DLD1 (cell line): ENCODE measurements around the gene ZNF530.

Source experiments
- in situ Hi-C: cut with HindIII; loops from 2 replicates; pipeline ENCODE4 v1.10.0; 2017; ENCODE audit warnings: low sequenced_read_pairs

ZNF530 gene

DNA sequence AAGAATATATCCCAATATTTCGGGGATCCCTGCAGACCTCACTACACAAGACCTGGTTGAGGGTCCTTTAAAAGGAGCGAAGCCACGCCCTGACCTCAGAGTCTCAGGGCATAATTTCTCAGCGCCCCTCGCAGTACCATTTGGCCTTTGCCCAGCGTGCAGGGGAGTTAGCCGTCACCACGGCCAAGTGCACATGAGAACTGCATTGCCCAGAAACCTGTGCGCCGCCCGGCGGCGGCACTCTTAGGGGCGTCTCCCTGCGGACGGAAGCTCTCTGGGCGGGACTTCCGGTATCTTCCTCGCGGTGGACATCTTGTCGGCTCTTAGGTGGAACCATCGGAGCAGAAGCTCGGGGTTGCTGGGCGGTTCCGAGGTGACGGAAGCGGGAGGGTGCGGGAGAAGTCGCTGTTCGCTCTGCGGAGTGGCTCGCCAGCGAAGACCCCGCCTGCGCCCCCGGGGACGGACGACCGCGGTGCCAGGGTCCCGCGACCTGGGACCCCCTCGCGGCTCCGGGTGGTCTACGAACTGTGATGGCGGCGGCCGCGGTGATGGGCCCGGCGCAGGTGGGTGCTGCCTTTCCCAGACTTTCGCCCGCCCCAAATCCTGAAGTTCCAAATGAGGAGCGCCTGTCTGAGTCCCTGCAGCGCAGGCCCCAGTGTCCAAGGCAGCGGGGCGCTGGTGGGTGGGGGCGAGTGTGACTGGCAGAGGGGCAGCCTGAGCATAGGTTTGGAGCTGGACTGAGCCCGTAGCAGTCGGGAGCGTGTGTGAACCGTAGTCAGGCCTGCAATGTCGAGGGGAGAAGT is 14.5 kb downstream of the ZNF530 start, which contains the start of gene ZNF134:
TSS of gene ZNF134 (plus strand) at position 302 of the 803 bp plus-strand sequence. CDS start 5,227 bp downstream, outside the sequence.
- in situ Hi-C loops, result no loop called here

DNA sequence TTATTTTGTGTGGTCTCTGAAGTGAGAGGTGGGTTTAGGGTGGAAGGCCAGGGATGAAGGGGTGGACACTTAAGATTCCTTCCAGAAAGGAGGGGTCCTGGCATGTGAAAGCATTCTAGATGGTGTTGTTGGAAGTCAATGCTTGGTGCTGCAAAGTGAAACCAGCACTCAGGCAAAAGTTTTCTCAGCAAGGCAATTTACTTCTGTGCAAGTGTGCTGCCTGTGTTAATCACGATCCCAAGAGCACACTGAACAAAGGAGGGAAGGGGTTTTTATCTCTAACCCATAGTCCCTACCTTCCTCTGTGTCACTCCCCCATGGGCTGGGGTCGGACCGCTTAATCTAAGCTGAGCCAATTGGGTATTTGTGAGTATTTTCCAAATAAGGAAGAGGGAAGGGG is 15.7 kb downstream of the ZNF530 start:
- in situ Hi-C loops, result no loop called here

DNA sequence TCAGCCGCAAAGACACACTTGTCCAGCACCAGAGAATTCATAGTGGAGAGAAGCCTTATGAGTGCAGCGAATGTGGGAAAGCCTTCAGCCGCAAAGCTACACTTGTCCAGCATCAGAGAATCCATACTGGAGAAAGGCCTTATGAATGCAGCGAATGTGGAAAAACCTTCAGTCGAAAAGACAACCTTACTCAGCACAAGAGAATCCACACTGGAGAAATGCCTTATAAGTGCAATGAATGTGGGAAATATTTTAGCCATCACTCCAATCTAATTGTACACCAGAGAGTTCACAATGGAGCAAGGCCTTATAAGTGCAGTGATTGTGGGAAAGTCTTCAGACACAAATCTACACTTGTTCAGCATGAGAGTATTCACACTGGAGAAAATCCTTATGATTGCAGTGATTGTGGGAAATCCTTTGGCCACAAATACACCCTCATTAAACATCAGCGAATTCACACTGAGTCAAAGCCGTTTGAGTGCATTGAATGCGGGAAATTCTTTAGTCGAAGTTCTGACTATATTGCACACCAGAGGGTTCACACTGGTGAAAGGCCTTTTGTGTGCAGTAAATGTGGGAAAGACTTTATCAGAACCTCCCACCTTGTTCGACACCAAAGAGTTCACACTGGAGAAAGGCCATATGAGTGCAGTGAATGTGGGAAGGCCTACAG is 21.1 kb downstream of the ZNF530 start:
- in situ Hi-C loops, result no loop called here

DNA sequence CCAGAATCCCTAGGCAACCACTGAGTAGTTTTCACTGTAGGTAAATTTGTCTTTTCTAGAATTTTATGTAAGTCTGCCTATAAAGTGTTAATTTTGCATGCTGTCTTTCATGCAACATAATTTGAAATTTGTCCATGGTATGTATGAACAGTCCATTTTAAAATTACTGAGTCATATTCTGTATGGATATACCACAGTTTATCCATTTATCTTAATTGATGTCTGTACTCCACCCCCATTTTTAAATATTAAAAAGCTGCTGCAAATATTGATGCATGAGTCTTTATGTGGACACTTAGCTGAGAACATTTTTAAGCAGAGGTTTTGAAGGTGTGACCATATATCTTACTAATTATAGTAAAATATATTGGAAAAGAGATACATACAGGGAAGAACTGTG is 23.4 kb downstream of the ZNF530 start:
- in situ Hi-C loops, result no loop called here

DNA sequence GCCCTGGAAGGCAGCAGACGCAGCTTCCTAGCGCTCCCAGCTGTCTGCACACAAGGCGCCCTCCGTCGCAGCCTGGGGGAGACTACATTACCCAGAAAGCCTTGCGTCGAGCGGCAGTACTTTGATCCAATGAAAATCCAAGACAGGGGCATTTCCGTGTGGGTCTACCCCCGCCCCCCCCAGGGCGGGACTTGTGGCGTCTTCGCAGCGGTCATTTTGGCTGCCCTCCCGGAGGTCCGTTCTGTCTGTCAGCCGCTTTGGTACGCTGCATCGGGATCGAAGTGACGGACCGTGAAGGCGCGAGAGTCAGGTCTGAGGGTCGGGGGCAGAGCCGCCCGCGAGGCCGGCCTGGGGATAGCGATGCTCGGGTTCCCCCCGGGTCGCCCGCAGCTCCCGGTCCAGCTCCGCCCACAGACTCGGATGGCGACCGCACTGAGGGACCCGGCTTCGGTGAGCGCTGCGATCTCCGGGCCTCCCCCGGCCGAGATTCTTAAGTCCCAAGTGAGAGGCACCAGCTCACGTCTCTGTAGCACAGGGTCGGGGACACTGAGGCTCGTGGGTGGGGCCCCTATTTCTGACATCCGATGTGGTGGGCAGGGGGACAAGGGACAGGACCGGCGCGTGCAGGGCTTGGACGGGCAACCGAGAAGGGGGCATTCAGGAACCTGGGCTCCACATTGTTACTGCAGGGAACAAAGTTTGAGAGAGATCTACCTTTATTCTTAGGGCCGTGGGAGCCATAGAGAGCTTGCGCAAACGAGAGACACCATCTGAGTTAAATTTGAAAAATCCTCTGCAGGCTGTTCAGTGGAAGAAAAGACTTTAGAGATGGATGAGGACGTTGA is 33.5 kb downstream of the ZNF530 start, which contains the start of gene ZNF211:
TSS of gene ZNF211 (plus strand) at position 182 of the 845 bp plus-strand sequence. CDS start at position 361, 179 bp downstream.
- in situ Hi-C loops, result no loop called here

DNA sequence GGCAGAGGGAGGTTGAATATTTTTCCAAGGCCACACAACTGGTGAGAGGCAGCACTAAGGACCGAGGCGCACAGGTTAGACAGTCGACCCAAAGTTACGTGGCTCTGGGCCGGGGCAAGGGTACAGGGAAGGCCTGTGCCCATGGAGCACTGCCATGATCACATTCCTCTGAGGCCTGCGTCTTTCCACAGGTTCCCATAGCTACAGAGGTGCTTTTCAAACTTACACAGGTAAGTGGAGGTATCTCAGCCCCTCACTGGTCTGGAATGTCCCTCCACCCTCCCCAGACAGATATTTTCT is 34.1 kb downstream of the ZNF530 start:
- in situ Hi-C loops, result no loop called here

DNA sequence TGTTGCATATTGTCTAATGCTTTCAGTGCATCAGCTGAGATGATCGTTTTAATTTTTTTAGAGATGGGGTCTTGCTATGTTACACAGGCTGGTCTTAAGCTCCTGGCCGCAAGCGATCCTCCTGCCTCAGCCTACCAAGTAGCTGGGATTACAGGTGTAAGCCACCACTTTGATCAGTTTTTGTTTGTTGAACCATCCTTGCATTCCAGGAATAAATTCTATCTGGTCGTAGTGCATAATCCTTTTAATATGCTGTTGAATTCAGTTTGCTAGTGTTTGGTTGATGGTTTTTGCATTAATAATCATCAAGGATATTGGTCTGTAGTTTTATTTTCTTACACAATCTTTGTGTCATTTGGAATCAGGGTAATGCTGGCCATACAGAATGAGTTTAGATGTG is 37.7 kb downstream of the ZNF530 start:
- in situ Hi-C loops, result no loop called here

DNA sequence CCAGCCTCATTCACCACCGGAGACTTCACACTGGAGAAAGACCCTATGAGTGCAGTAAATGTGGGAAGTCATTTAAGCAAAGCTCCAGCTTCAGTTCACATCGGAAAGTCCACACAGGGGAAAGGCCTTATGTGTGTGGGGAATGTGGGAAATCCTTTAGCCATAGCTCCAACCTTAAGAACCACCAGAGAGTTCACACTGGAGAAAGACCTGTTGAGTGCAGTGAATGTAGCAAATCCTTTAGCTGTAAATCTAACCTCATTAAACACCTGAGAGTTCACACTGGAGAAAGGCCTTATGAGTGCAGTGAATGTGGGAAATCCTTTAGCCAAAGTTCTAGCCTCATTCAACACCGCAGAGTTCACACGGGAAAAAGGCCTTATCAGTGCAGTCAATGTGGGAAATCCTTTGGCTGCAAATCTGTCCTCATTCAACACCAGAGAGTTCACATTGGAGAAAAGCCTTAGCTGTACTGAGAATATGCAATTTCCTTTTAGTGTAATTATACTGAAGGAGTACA is 42.1 kb downstream of the ZNF530 start:
- in situ Hi-C loops, result no loop called here

DNA sequence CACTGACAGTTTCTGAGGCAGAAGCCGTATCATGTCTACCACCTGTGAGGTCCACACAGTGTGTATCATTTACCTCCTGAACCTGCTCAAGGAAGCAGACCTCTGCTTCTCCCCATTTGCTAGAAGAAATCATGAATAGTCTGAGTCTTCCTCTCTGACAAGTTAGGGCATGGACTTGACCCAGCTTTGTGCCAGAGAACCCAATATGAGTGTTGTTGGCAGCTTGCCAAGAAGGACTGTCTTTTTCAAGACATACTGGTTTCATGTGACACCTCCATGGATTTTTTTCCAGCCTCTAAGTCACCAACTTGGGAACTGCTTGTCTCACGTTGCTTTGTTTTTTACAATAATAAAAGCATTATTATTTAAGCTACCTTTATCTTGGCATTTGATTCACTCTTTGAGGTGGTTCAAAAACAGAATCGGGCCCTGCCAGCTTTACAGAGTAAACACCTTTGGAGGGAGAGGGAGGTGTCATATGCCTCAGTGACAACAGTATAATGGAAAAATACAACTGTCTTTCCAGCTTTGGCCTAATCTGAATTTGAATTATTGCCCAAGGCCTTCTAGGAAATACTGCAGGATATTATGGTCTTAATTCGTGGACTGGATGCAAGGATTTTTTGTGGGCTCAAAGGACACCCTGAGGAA is 42.8 kb downstream of the ZNF530 start:
- in situ Hi-C loops, result no loop called here

DNA sequence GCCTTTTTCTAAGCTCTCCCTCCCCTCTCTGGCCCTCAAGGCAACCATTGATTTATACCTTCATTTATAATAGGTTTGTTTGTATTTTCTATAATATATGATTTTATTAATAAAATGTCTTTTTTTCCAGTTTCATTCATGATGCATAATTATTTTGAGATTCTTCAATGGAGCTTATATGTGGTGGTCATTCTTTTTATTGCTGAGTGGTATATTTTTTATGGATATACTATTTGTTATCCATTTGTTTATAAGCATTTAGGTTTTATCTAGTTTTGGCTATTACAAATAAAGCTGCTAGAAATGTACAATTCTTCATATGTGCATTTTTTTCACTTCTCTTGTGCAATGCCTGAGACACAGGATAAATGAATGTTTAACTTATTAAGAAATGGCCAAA is 44.0 kb downstream of the ZNF530 start:
- in situ Hi-C loops, result no loop called here

DNA sequence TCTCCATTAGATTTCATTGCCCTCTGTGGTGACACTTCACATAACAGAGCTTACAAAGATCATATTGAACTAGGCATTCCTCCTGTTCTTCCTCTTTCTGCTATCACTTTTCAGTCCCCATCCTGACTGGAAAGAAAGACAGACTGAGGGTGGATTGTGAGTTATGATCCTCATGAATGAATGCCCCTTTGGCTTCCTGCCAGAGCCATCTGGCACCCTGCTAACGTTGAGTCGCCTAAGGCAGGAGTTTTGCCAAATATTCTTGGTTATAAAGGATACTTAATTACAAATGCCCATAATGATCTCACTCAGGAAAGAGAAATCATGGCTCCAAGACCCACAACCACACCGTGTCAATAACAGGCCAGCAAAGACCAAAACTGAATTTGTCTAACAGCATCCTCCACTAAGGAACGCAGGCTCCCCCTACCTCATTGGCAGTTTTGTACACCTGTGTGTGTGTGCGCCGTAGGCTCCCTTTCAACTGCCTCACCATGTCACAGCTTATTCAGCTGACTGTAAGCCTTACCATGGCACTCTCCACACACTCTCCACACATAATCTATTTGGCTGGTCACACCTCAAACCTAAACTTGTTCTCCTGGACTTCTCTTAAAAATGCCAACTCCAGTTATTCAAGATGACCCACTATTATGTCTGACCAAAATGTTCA is 48.8 kb downstream of the ZNF530 start:
- in situ Hi-C loops, result no loop called here

DNA sequence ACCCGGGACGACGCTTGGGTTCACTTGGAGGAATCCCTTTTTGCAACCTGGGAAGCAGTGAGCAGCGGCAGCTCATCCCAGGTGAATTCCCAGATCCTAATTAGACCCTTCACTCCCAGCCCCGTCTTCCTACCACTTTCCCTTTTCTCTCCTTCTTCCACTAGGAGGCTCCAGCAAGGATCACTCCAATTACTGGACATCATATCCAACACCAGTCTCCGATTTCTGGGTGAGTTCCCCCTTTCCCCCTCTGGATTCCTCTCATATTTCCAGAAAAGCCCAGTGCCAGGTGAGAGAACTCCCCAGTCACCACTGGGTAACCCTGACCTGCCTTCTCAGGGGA is 51.9 kb downstream of the ZNF530 start:
- in situ Hi-C loops, result no loop called here

DNA sequence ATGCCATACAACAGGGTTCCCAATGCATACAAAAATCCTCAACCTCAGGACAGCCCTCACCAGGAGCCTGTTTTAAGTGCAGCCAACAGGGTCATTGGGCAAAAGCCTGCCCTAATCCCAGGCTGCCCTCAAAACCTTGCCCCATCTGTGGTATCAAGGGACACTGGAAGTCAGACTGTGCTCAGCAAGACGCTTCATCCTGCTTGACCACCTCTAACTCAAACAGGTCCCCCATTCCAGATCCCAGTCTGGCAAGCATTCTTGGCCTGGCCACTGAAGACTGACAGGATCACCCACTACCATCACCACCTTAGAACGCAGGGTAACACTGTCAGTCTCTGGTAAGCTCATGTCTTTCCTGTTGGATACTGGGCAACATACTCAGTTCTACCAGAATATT is 54.0 kb downstream of the ZNF530 start:
- in situ Hi-C loops, result no loop called here

DNA sequence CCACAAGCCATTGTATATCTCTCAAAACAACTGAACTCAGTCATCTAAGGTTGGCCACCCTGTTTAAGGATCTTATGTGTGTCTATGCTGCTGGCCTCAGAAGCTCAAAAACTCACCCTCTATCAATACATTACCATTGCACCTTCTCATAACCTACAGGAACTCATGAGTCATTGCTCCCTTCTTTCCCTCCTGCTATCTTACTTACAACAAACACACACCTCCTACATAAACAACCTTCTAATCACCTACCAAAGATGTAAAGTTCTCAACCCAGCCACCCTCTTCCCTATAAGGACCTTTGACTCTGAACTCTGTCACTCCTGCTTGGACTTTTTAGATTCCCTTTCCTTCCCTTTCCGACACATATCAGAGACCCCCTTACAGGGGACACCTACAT is 55.8 kb downstream of the ZNF530 start:
- in situ Hi-C loops, result no loop called here

DNA sequence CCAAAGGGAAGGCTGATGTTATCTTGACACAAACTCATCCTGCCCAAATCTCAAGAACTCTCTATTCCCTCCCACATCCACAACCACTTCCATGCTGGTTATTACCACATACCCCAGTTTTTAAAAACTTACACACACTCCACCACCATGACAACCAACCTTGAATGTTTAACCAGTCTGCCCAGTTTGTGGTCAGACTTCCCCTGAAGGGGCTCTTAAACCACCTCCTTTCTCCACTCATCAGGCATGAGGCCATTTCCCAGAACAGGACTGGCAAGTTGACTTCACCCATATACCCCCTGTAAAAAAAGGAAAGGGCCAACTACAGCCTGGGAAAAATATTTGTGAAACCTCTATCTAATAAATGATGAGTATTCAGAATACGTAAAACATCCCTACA is 56.7 kb downstream of the ZNF530 start:
- in situ Hi-C loops, result no loop called here
